HEK293 (cell line): ENCODE results near the gene NPNT.
"Not testable (repeated sequence)": the region's sequence is repeated elsewhere in the genome, so short reads cannot be mapped to it uniquely, and the experiment has no call there.

Experiments used
- CTCF ChIP-seq: fragments of 450-650 bp; formaldehyde crosslinking; IDR thresholded peaks from 2 replicates; pipeline ENCODE4 v1.5.1; 2016; ENCODE audit warnings: missing biosample characterization, missing genetic modification characterization
- KLF17 ChIP-seq: fragments of 450-650 bp; formaldehyde crosslinking; IDR thresholded peaks from 2 replicates; pipeline ENCODE4 v1.5.1; 2016; ENCODE audit warnings: missing biosample characterization, missing genetic modification characterization
- PBX3 ChIP-seq: sonication (generic); formaldehyde crosslinking; IDR thresholded peaks from 2 replicates; pipeline ENCODE4 v1.8.1; 2022; ENCODE audit warnings: mild to moderate bottlenecking, moderate library complexity, missing genetic modification reagents
- ZBTB17 ChIP-seq: fragments of 450-650 bp; formaldehyde crosslinking; IDR thresholded peaks from 2 replicates; pipeline ENCODE4 v1.5.1; 2016; ENCODE audit warnings: missing biosample characterization, missing genetic modification characterization
- ZBTB49 ChIP-seq: fragments of 450-650 bp; formaldehyde crosslinking; IDR thresholded peaks from 2 replicates; pipeline ENCODE4 v1.5.1; 2016; ENCODE audit warnings: missing biosample characterization, missing genetic modification characterization, low read depth
- ZBTB7A ChIP-seq: fragments of 450-650 bp; formaldehyde crosslinking; IDR thresholded peaks from 2 replicates; pipeline ENCODE4 v1.5.1; 2016; ENCODE audit warnings: low read depth, missing biosample characterization, missing genetic modification characterization
- ZNF26 ChIP-seq: fragments of 450-650 bp; formaldehyde crosslinking; IDR thresholded peaks from 2 replicates; pipeline ENCODE4 v1.5.1; 2016; ENCODE audit warnings: missing biosample characterization, missing genetic modification characterization
- ZNF280D ChIP-seq: fragments of 450-650 bp; formaldehyde crosslinking; IDR thresholded peaks from 2 replicates; pipeline ENCODE4 v1.5.1; 2016; ENCODE audit warnings: missing biosample characterization, missing genetic modification characterization
- ZNF324 ChIP-seq: fragments of 450-650 bp; formaldehyde crosslinking; IDR thresholded peaks from 2 replicates; pipeline ENCODE4 v1.5.1; 2016; ENCODE audit warnings: missing biosample characterization, missing genetic modification characterization
- ZNF350 ChIP-seq: fragments of 450-650 bp; formaldehyde crosslinking; IDR thresholded peaks from 2 replicates; pipeline ENCODE4 v1.5.0; 2017; ENCODE audit warnings: missing biosample characterization, mild to moderate bottlenecking, missing genetic modification characterization
- ZNF658 ChIP-seq: fragments of 450-650 bp; formaldehyde crosslinking; IDR thresholded peaks from 2 replicates; pipeline ENCODE4; 2016; ENCODE audit warnings: missing biosample characterization, missing genetic modification characterization
- ZNF747 ChIP-seq: fragments of 450-650 bp; formaldehyde crosslinking; IDR thresholded peaks from 2 replicates; pipeline ENCODE4 v1.5.1; 2016; ENCODE audit warnings: missing biosample characterization, missing genetic modification characterization
- ZNF792 ChIP-seq: fragments of 450-650 bp; formaldehyde crosslinking; IDR thresholded peaks from 2 replicates; pipeline ENCODE4 v1.5.1; 2016; ENCODE audit warnings: missing biosample characterization, missing genetic modification characterization

GRCh38 chr4:105848359-105848758 lies 46.9 kb upstream of the NPNT start:
- not testable (repeated sequence) for TF ChIP-seq CTCF (tag by site-specific recombination); ZBTB7A (tag by site-specific recombination); PBX3; ZNF324 (tag by site-specific recombination); ZBTB49 (tag by site-specific recombination); ZNF747 (tag by site-specific recombination); KLF17 (tag by site-specific recombination); ZNF280D; ZBTB17 (tag by site-specific recombination); ZNF792 (tag by site-specific recombination); ZNF26 (tag by site-specific recombination); ZNF658 (tag by site-specific recombination); ZNF350 (tag by site-specific recombination)
